ENCODE results near the gene AUTS2. TPM values are rescaled to one million over a fixed set of nuclear protein-coding genes. Genes with fewer than 3 reads are reported as not detected.

AUTS2 gene
- total RNA-seq, 1 experiment from 2014 or later: 42.1 TPM

- Histone ChIP-seq H3K27me3 (replicated peaks; ENCODE audit: insufficient read depth, low read depth, low read length, poor library complexity) (no peaks in the 10 kb centered on the region), H3K36me3 (ENCODE audit: insufficient read depth, low read length, poor library complexity, severe bottlenecking) (no peaks in the 10 kb centered on the region), H3K9me3 (ENCODE audit: low read depth, low read length, poor library complexity, severe bottlenecking) (no peaks in the 10 kb centered on the region), H3K4me1 (ENCODE audit: insufficient read depth, low read length, poor library complexity, severe bottlenecking) (peaks cover 3% of the 10 kb centered on the region), H3K4me3 (ENCODE audit: low read depth, low read length, poor library complexity, severe bottlenecking) (no peak overlapping the region), H3K27ac (ENCODE audit: low read depth, low read length, poor library complexity, severe bottlenecking) (no peak overlapping the region)
- intact Hi-C loops (cut with micrococcal nuclease; ENCODE audit: unreplicated experiment): no loop called here
- TF ChIP-seq CTCF (conservative IDR thresholded peaks at IDR 0.05; ENCODE audit: low read depth, low read length) (no peak), EZH2 (IDR thresholded peaks at IDR 0.05; ENCODE audit: borderline replicate concordance, low read depth, low read length, poor library complexity, severe bottlenecking) (no peak)
- no peak for DNase-seq (ENCODE audit: low spot score)
- ChIA-PET POLR2A (ENCODE audit: low non-redundant PET) (no interaction called here), CTCF (no interaction called here)
- BruUV-seq (replicated peaks): no TSS peak
These were observed 1024.7 kb downstream of the AUTS2 start for GRCh38 chr7:70622936-70623335.

DNA sequence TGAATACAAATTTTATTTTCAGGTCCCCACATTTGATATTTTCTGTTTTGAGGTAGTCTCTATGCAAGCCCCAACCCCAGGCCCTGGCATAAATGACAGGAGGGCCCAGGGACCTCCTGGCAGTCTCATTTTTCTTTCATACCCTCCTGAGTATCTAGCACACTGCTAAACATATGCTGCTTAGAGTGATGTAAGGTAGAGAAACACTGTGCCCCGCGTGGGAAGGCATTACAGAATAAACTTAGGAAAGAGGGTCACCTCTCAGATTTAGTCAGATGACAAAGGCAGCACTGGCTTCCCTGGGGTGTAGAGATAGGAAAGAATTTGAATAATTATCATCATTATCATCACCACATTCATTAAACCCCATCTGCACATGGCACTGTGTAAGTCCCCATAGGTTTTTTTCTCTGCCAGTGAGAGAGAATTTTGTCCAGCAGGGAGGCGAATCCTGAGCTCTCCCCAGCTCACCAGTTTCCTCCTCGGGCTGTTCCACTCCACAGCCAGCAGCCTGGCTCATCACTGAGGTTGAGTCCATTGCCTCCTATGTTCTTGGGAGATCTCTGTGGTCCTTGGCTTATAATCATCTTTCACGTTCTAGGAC is 1026.3 kb downstream of the AUTS2 start:
- Histone ChIP-seq H3K9me3 (ENCODE audit: low read depth, low read length, poor library complexity, severe bottlenecking) (no peaks in the 10 kb centered on the region), H3K27me3 (replicated peaks; ENCODE audit: insufficient read depth, low read depth, low read length, poor library complexity) (no peaks in the 10 kb centered on the region), H3K27ac (ENCODE audit: low read depth, low read length, poor library complexity, severe bottlenecking) (no peak overlapping the region), H3K36me3 (ENCODE audit: insufficient read depth, low read length, poor library complexity, severe bottlenecking) (no peaks in the 10 kb centered on the region), H3K4me1 (ENCODE audit: insufficient read depth, low read length, poor library complexity, severe bottlenecking) (no peaks in the 10 kb centered on the region), H3K4me3 (ENCODE audit: low read depth, low read length, poor library complexity, severe bottlenecking) (no peak overlapping the region)
- POLR2A ChIA-PET (ENCODE audit: low non-redundant PET): no interaction called here
- TF ChIP-seq CTCF (conservative IDR thresholded peaks at IDR 0.05; ENCODE audit: low read depth, low read length) (no peak), EZH2 (IDR thresholded peaks at IDR 0.05; ENCODE audit: borderline replicate concordance, low read depth, low read length, poor library complexity, severe bottlenecking) (no peak)
- no TSS peak for BruUV-seq (replicated peaks)
- intact Hi-C loops (cut with micrococcal nuclease; ENCODE audit: unreplicated experiment): no loop called here
- CTCF ChIA-PET: no interaction called here
- DNase-seq (ENCODE audit: low spot score): peak; percentile 8

DNA sequence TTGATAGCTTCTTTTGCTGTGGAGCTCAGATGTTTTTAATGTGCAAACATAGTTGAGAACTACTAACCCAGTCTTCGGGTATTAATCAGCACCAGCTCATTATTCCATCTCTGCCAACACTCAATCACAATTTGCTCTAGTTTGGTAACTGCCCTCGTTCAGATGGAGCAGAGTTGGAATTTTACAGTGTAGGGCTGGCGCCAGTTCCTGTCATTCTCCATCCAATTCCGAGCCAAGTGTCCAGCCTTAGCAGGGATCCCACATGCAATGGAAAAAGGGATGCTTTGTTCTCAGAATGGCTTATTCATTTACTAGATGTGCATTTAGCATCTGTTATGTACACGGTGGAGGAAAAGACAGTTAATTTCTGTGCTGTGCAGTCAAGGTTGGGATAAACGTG is 1029.2 kb downstream of the AUTS2 start:
- H3K27me3 ChIP-seq (replicated peaks; ENCODE audit: insufficient read depth, low read depth, low read length, poor library complexity): no peaks in the 10 kb centered on the region
- ChIA-PET POLR2A (ENCODE audit: low non-redundant PET) (no interaction called here), CTCF (no interaction called here)
- no peak for TF ChIP-seq EZH2 (IDR thresholded peaks at IDR 0.05; ENCODE audit: borderline replicate concordance, low read depth, low read length, poor library complexity, severe bottlenecking)
- no peak for TF ChIP-seq CTCF (conservative IDR thresholded peaks at IDR 0.05; ENCODE audit: low read depth, low read length)
- BruUV-seq (replicated peaks): no TSS peak
- no peaks in the 10 kb centered on the region for H3K9me3 ChIP-seq (ENCODE audit: low read depth, low read length, poor library complexity, severe bottlenecking)
- H3K27ac ChIP-seq (ENCODE audit: low read depth, low read length, poor library complexity, severe bottlenecking): no peak overlapping the region
- H3K36me3 ChIP-seq (ENCODE audit: insufficient read depth, low read length, poor library complexity, severe bottlenecking): no peaks in the 10 kb centered on the region
- intact Hi-C loops (cut with micrococcal nuclease; ENCODE audit: unreplicated experiment): no loop called here
- H3K4me3 ChIP-seq (ENCODE audit: low read depth, low read length, poor library complexity, severe bottlenecking): no peak overlapping the region
- no peak for DNase-seq (ENCODE audit: low spot score)
- H3K4me1 ChIP-seq (ENCODE audit: insufficient read depth, low read length, poor library complexity, severe bottlenecking): no peaks in the 10 kb centered on the region

All from A673 (cell line).